HepG2 (cell line): Measurements from ENCODE around the gene DLAT. TPM values are rescaled to one million over a fixed set of nuclear protein-coding genes. Genes with fewer than 3 reads are reported as not detected.

Experiments used
- AKAP8 ChIP-seq: sonication (generic); formaldehyde crosslinking; IDR thresholded peaks from 2 replicates; pipeline ENCODE4 v1.5.1; 2020; ENCODE audit warnings: mild to moderate bottlenecking, missing genetic modification reagents
- DNMT3B ChIP-seq: conservative IDR thresholded peaks from 2 replicates; pipeline ENCODE4 v1.6.1; 2016; ENCODE audit warnings: missing biosample characterization, control low read depth
- E2F1 ChIP-seq: sonication (generic); formaldehyde crosslinking; IDR thresholded peaks from 2 replicates; pipeline ENCODE4 v1.5.0; 2020; ENCODE audit warnings: missing genetic modification reagents
- FOXJ3 ChIP-seq: sonication (generic); formaldehyde crosslinking; IDR thresholded peaks from 2 replicates; pipeline ENCODE4 v1.4.0; 2020; ENCODE audit warnings: missing genetic modification reagents, mild to moderate bottlenecking, borderline replicate concordance
- FOXM1 ChIP-seq: sonication (generic); formaldehyde crosslinking; IDR thresholded peaks from 2 replicates; pipeline ENCODE4 v1.5.0; 2020; ENCODE audit warnings: missing genetic modification reagents
- FOXO1 ChIP-seq: sonication (generic); formaldehyde crosslinking; IDR thresholded peaks from 2 replicates; pipeline ENCODE4 v1.4.0; 2020; ENCODE audit warnings: missing genetic modification reagents
- KDM6A ChIP-seq: IDR thresholded peaks from 2 replicates; pipeline ENCODE4 v1.6.1; 2016; ENCODE audit warnings: low read depth
- MAZ ChIP-seq, 2 experiments: sonication (generic) in 1 of 2; formaldehyde crosslinking in 1 of 2; IDR thresholded peaks; 2 replicates each; pipeline versions ENCODE4 v1.5.0 to v1.6.1; 2012 to 2020; ENCODE audit warnings: low read depth in 2 of 2, mild to moderate bottlenecking in 2 of 2, borderline replicate concordance in 1 of 2, improper control_type of control experiment in 1 of 2, low read length in 1 of 2, missing genetic modification reagents in 1 of 2, moderate library complexity in 1 of 2
- NCOR1 ChIP-seq: fragments of 200-600 bp; sonication (generic); IDR thresholded peaks from 2 replicates; pipeline ENCODE4 v1.7.0; 2017; ENCODE audit warnings: antibody characterized with exemption, low read length, borderline replicate concordance
- RNF2 ChIP-seq: fragments of 450-650 bp; conservative IDR thresholded peaks from 2 replicates; pipeline ENCODE4 v1.6.1; 2016; ENCODE audit warnings: low read depth
- SMARCC2 ChIP-seq: fragments of 450-650 bp; IDR thresholded peaks from 2 replicates; pipeline ENCODE4 v1.6.1; 2017; ENCODE audit warnings: antibody characterized with exemption, mild to moderate bottlenecking
- XBP1 ChIP-seq: sonication (generic); formaldehyde crosslinking; IDR thresholded peaks from 2 replicates; pipeline ENCODE4 v1.5.0; 2020; ENCODE audit warnings: missing genetic modification reagents
- ZFAT ChIP-seq: sonication (generic); formaldehyde crosslinking; conservative IDR thresholded peaks from 2 replicates; pipeline ENCODE4 v1.8.1; 2023; ENCODE audit warnings: missing genetic modification reagents, inconsistent platforms
- ZNF17 ChIP-seq: sonication (generic); formaldehyde crosslinking; IDR thresholded peaks from 2 replicates; pipeline ENCODE4 v1.5.0; 2020; ENCODE audit warnings: mild to moderate bottlenecking, missing genetic modification reagents
- ZNF256 ChIP-seq: sonication (generic); formaldehyde crosslinking; conservative IDR thresholded peaks from 2 replicates; pipeline ENCODE4 v1.4.0; 2020; ENCODE audit warnings: missing genetic modification reagents
- ZNF296 ChIP-seq: sonication (generic); formaldehyde crosslinking; conservative IDR thresholded peaks from 2 replicates; pipeline ENCODE4 v1.5.0; 2020; ENCODE audit warnings: mild to moderate bottlenecking, missing genetic modification reagents
- ZNF44 ChIP-seq: sonication (generic); formaldehyde crosslinking; IDR thresholded peaks from 2 replicates; pipeline ENCODE4 v1.5.1; 2020; ENCODE audit warnings: mild to moderate bottlenecking, missing genetic modification reagents
- ZNF691 ChIP-seq: sonication (generic); formaldehyde crosslinking; IDR thresholded peaks from 2 replicates; pipeline ENCODE4 v1.4.0; 2020; ENCODE audit warnings: missing genetic modification reagents, low read depth, mild to moderate bottlenecking, borderline replicate concordance
- ZNF746 ChIP-seq: sonication (generic); formaldehyde crosslinking; IDR thresholded peaks from 2 replicates; pipeline ENCODE4 v1.8.0; 2022; ENCODE audit warnings: mild to moderate bottlenecking, missing genetic modification reagents
- ZSCAN21 ChIP-seq: sonication (generic); formaldehyde crosslinking; IDR thresholded peaks from 2 replicates; pipeline ENCODE4 v1.8.0; 2022; ENCODE audit warnings: mild to moderate bottlenecking, missing genetic modification reagents, moderate library complexity, borderline replicate concordance
- polyA plus RNA-seq, 8 experiments: library from polyadenylated mRNA; depleted of rRNA in 3 of 8; stranded (reverse) in 7 of 8; unstranded in 1 of 8; fragments of >200 nt; fragmentation: Illumina TruSeq in 4 of 8; extraction: Trizol in 4 of 8; gene quantifications; 2 replicates each; pipeline versions ENCODE4 v1.2.1 to v1.2.3, GENCODE V29; 2011 to 2016; ENCODE audit warnings: low read depth in 4 of 8, missing spikeins in 1 of 8, mixed read lengths in 1 of 8; ENCODE audit not compliant: insufficient read depth in 1 of 8
- total RNA-seq, 5 experiments: library from RNA; depleted of rRNA; stranded (reverse); fragments of >200 nt; fragmentation: Illumina TruSeq; extraction: Trizol; gene quantifications; 2 replicates each; pipeline ENCODE4 v1.2.3, GENCODE V29; 2016; ENCODE audit warnings: low read depth in 1 of 5
- TF ChIP-seq, protein P1 (sequence below): sonication (generic); formaldehyde crosslinking; IDR thresholded peaks from 2 replicates; pipeline ENCODE4 v1.9.0; 2022; ENCODE audit warnings: low read depth, missing genetic modification reagents
- TF ChIP-seq, protein P2 (sequence below): sonication (generic); formaldehyde crosslinking; IDR thresholded peaks from 2 replicates; pipeline ENCODE4 v1.4.0; 2020; ENCODE audit warnings: missing genetic modification reagents

The DLAT gene
- total and polyA plus RNA-seq, 2 of the 13 experiments (the other 11 are each of a cell fraction or from before 2014, with no cell fraction given) = 26.4 to 62.2 TPM

- TF ChIP-seq, protein P1, sequence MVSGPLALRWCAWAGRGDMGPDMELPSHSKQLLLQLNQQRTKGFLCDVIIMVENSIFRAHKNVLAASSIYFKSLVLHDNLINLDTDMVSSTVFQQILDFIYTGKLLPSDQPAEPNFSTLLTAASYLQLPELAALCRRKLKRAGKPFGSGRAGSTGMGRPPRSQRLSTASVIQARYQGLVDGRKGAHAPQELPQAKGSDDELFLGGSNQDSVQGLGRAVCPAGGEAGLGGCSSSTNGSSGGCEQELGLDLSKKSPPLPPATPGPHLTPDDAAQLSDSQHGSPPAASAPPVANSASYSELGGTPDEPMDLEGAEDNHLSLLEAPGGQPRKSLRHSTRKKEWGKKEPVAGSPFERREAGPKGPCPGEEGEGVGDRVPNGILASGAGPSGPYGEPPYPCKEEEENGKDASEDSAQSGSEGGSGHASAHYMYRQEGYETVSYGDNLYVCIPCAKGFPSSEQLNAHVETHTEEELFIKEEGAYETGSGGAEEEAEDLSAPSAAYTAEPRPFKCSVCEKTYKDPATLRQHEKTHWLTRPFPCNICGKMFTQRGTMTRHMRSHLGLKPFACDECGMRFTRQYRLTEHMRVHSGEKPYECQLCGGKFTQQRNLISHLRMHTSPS (CRISPR knock-in tag) = no peak
- peak; percentile 85 for TF ChIP-seq E2F1 (CRISPR knock-in tag)
- peak; percentile 96 for TF ChIP-seq ZNF691 (CRISPR knock-in tag)
- peak; percentile 54 for TF ChIP-seq NCOR1
- no peak for TF ChIP-seq SMARCC2
- 0 out of 2 replicates have a peak, but pooled peaks have one; percentile 41 for TF ChIP-seq ZNF296
- 0 out of 2 replicates have a peak, but pooled peaks have one; percentile 13 for TF ChIP-seq KDM6A
- TF ChIP-seq FOXJ3 = peak; percentile 64; the same call in 1 of the 2 replicates
- TF ChIP-seq, protein P2, sequence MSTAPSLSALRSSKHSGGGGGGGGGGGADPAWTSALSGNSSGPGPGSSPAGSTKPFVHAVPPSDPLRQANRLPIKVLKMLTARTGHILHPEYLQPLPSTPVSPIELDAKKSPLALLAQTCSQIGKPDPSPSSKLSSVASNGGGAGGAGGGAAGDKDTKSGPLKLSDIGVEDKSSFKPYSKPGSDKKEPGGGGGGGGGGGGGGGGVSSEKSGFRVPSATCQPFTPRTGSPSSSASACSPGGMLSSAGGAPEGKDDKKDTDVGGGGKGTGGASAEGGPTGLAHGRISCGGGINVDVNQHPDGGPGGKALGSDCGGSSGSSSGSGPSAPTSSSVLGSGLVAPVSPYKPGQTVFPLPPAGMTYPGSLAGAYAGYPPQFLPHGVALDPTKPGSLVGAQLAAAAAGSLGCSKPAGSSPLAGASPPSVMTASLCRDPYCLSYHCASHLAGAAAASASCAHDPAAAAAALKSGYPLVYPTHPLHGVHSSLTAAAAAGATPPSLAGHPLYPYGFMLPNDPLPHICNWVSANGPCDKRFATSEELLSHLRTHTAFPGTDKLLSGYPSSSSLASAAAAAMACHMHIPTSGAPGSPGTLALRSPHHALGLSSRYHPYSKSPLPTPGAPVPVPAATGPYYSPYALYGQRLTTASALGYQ (CRISPR knock-in tag) = peak; percentile 55; the same call in 1 of the 2 replicates
- TF ChIP-seq FOXO1 = 0 out of 2 replicates have a peak, but pooled peaks have one; percentile 19
- no peak for TF ChIP-seq ZNF17 (CRISPR knock-in tag)
- TF ChIP-seq MAZ (IDR thresholded peaks at IDR 0.05; ENCODE audit: borderline replicate concordance, low read depth, low read length) = peak; percentile 39; the same call in 1 of the 2 replicates
- TF ChIP-seq MAZ (CRISPR knock-in tag; IDR thresholded peaks at IDR 0.05; ENCODE audit: low read depth) = peak; percentile 76
- TF ChIP-seq ZNF44 (CRISPR knock-in tag) = no peak
- no peak for TF ChIP-seq FOXM1 (CRISPR knock-in tag)
- 0 out of 2 replicates have a peak, but pooled peaks have one; percentile 68 for TF ChIP-seq ZFAT
- peak; percentile 78; the same call in 1 of the 2 replicates for TF ChIP-seq ZNF746 (CRISPR knock-in tag)
- TF ChIP-seq DNMT3B (CRISPR knock-in tag) = 0 out of 2 replicates have a peak, but pooled peaks have one; percentile 71
- TF ChIP-seq ZSCAN21 (CRISPR knock-in tag) = 0 out of 2 replicates have a peak, but pooled peaks have one; percentile 40
- TF ChIP-seq RNF2 = peak; percentile 52; the same call in 1 of the 2 replicates
- 0 out of 2 replicates have a peak, but pooled peaks have one; percentile 49 for TF ChIP-seq XBP1 (CRISPR knock-in tag)
- peak; percentile 43; the same call in 1 of the 2 replicates for TF ChIP-seq ZNF256 (CRISPR knock-in tag)
- no peak for TF ChIP-seq AKAP8 (CRISPR knock-in tag)
Measured at GRCh38 chr11:112024773-112025678, at the start of gene DLAT (continued).
